C1 segment of cervical spinal cord (tissue), 14 donors: Measurements from ENCODE around the gene OTUD5.

ENCODE experiments used
- DNase-seq, 14 donors: peaks; one replicate each; lab custom pipeline; 2025; lab: John Stamatoyannopoulos, UW

Gene OTUD5

DNA sequence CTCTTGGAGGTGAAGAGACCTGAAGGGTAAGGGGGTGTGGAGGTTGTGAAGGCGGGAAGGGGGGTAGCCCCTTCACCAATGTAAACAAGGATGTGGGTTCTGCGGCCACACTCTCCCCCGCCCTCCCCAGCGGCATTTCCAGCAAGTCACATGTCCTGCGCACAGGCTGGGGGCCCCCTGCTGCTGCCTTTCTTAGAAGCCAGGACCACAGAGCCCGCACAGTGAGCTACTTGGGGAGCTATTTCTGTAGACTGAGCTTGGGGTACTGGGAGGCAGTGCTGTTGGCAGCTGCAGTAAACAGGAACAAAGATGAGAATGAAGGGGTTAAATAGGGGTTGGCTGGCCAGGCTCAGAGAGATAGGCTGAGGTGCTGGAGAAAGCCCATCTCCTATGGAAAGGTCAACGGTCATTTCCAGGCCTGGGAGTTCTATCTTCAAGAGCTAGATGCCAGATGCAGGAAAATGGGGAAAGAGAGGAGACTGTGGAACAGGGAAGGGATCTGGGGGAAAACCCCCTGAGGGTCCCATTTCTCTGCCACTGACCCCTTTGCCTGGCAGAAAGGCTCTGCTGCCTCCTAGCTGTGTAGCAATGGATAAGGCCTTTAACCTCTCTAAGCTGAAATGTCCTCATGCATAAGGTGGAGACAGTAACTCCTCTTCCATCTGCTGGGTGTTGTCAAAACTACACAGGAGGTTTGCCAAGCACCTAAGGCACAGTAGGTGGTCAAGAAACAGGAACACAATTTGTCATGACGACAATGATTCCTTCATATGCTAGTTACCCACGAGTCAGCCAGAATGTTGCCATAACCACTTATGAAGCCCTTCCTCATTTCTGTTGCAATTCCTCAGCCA, 20.1 kb downstream of the OTUD5 start:
- peak in 7 of 14 donors; percentile 3 to 46 (median 11) for DNase-seq

DNA sequence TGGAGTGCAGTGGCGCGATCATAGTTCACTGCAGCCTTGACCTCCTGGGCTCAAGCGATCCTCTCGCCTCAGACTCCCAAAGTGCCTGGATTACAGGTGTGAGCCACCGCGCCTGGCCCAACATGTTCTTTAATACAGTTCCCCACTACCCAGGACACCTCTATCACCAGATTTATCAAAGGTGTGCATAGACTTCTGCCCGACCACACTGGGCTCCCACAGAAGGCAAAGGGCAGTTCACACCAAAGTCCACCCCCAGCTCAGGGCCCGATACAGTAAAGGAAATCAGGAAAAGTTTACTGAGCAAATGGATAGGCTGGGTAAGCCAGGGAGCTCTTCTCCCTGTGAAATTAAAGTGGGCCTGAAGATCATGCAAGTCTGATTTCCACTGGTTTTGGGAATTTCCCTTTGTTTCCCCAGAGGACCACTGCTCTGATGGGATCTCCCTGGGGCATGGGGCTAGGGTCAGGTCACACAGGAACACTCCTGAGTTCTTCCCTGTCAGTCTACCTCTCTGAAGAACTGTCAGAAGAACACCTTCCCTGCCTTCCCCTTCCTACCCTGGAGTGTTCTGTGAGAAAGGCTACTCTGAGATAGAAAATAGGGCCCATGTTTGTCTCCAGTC, 20.9 kb downstream of the OTUD5 start:
- DNase-seq, result no peak

DNA sequence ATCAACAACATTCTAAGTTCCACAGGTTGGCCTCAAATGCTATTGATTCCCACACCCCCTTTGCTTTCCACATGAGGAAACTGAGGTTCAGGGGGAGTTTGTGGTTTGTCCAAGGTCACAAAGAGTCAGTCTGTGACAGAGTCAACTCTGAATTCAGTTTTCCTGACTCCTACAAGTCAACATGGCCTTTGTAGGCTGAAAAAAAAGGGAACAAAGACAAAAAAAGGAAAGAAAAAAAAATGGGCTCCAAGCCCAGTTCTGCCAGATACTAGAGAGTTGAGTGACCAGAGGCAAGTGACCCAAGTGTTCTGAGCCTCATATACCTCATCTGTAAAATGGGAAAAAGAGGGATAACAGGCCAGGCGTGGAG, 22.1 kb downstream of the OTUD5 start:
- no peak for DNase-seq

DNA sequence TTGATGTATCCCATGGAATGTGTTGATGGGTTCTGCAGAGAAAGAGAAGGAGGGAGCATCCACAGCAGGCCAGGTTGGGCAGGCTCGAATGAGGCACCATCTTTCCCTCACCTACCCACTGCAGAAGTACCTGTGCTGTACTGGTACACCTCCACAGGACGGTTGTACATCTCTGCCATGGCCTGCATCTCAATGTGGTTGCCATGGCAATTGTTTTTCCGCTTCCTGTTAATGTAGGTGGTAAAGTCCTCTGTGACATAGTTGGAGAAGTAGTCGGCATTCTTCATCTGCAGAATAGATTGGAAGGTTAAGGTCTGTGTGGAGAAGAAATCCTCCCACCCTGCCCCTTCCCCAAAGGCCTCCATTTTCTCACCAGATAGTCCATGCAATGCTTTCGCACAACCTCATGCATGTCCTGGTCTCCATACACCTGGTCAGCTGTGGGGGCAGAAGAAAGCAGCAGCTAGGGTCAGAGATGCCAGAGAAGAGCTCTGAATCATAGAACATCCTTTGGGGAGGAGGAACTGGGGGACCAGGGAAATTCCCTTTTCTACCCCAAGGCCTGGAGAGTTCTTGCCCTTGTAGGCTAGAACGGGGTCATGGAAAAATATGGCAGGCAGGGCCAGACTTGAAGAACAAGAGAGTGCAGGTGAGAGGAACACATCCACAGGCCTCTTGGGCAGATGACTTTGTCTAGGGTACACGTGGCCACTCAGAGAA, 22.7 kb downstream of the OTUD5 start:
- DNase-seq, result no peak

DNA sequence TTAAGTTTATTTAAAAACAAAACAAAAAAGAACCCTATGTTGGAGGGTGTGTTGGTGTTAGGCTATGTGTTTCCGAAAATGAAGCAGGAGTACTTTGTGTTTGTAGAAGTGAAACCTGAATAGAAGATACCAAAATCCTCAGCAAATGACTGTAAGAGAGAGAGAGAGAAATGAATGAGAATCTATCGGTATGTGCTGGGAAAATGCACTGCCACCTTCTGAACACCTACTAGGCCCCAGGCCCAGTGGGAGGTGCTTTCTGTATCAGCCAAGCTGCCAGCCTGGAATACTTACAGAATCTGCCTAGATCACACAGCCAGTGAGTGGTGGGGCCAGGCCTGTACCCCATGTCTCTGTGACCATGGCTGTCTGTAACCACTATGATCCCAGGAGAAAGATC, 23.6 kb downstream of the OTUD5 start:
- DNase-seq, result no peak

DNA sequence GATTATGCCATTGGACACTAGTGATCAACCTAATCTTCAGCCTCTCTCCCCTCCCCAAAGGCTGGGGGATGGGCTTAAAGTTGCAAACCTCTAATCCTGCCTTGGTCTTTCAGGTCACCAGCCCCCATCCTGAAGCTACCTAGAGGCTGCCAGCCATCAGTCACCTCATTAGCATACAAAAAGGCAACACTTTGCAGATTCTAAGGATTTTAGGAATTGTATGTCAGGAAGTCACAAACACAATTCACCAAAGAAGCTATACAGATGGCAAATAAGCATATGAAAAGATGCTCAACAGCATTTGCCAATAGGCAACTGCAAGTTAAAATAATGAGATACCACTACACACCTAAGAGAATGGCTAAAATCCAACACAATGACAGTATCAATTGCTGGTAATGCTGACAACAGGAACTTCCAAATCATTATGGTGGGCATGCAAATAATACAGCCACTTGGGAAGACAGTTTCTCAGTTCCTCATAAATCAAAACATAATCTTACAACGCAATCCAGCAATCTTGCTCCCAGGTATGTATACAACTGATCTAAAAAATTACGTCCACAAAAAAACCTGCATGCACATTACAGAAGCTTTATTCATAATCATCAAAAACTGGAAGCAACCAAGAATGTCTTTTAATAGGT, 29.5 kb downstream of the OTUD5 start:
- no peak for DNase-seq

DNA sequence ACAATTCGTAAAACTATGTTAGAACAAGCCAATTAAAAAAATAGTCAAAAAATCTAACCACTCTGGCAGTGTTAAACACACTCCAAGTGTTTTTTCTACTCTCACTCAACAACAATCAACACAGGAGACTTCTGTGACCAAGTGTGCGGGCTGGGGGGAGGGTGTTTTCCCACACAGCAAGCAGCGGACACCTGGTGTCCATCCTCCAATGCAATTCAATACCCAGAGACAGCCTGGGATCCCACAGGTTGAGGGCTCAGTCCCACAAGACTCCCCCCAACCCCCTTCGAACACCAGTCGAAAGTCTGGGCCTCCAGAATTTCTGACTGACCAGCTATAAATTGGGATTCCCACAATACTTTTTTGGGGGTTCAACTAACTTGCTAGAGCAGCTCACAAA, 30.3 kb downstream of the OTUD5 start:
- no peak for DNase-seq

DNA sequence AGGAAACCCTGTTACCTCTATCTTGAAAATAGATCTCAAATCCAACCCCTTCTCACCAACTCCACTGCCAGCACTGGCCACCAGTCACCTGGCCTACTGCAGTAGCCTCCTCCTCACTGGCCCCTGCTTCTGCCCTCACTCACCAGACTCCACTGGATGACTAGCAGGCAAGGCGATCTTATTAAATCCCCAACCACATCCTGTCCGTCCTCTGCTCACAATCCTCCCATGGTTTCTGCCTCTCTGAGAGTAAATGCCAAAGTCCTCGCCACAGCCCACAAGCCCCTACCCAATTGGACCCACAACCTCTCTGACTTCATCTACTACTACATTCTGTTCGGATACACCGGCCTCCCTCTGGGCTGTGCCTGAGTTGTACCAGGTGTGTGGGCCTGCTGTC, 33.1 kb downstream of the OTUD5 start:
- no peak for DNase-seq

DNA sequence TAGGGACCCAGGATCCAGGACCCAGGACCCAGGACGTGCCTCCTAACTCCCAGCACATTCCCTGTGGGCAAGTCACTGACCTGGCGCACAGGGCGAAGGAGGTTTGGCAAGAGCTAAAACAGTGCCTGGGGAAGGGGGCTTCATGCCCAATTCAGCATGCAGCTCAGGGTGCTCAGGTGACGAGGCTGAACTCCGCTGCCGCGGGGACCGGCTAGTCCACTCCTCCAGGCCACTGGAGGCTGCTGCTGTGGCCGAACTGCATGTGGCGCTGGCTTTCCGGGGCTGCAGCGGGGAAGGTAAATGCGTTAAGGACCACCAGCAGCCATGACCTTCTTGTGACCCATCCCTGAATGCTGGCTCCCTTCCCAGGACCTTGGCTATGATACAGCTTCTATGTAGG, 33.6 kb downstream of the OTUD5 start:
- DNase-seq, result no peak

DNA sequence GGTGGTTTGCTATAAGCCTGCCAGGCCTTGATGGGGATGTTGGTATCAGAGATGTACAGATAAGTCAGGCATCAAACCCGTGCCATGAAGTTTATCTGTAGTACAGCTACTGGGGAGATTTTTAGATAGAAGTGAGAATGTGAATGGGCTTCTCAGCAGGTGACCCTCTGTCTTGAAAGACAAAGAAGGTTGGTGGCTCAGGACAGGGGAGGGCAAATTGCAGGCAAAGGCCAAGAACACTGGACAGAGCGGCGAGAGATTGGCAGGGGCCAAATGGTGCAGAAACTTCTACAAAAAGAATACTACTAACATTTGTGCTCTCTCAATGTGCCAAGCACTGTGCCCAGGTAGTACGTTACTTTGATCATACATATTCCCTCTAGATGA, 36.7 kb downstream of the OTUD5 start:
- no peak for DNase-seq

DNA sequence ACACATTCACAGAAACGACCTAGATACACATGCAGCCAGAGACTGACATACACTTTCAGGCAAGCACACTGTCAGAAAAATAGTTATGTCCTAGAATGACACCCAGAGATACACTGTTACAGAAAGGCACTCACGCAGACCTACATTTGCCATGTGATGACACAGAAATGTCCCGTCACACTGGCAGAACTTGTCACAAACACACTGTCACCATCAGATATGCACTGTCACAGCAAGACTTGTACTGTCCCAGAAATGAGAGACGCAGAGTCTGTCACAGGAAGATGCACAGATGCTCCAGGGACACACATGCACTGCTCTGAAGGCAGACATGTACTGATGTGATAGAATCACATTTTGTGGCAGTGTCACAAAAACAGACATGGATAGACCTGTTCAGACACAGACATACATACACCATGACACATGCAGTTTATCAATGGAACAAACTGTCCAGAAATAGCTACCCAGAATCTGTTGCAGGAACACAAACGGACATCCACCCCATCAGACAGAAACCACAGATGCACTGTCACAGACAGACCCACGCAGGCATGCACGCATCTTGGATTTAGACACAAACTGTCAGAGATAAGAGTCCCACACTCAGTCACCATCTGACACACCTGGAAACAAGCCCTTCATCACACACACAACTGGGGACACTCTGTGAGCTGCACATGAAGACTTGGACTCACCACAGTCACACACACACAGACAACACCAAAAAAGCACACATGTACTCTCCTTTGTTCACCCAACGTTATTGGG, 37.3 kb downstream of the OTUD5 start:
- DNase-seq, result peak in 1 of 14 donors; percentile 6

DNA sequence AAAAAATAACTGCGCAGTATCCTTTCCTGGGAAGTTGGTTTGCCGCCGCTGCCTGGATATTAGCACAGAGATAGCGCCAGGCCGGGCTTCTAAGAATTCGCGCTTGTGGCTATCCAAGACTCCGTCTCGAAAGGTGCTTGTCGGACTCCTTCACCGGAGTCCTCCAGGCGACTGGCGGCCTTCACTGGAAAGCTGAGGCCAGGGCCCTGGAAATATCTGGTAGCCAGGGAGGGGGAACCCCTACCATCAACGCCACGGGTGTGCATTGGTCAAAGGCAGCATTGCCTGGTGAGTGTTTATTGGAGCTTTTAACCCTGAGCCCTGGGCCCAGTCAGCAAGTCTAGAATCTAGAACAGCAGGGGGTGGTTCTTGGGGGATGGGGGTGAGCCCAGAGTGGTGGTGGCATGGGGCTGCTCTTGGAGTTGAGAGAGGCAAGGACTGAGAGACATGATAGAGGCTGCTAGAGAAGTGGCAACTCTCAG, 38.0 kb downstream of the OTUD5 start:
- DNase-seq, result peak in 1 of 14 donors; percentile 42

DNA sequence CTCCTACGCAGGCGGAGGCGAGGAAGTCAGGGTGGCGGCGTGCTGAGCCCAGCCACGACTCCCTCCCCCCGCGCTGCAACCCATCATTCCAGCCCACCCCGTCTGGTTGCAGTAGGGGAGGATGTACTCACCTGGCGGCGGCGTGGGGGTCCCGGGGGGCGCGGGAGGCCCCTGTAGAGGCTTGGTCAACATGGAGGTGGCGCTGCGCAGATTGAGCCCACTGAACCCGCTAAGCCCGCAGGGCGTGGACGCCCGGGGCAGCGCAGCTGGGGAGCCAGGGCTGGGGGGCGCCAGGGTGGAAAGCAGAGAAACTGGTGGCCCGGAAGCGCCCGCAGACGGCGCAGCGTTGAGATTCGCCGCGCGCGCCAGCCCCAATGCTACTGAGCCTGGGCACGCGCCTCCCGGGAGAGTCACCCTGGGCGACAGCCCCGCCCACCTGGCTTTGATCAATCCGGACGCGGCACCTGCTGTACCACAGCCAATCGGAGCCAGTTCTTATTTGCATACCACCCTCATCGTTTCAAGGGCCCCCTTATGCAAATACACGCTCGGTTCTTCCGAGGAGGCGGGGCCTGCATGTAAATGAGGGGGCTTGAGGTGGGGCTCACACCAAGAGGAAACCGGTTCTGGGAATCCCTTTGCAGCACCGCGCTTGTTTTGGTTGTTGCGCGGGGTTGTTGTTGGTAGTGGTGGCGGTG, 38.6 kb downstream of the OTUD5 start, which contains the start of gene PIM2:
Gene PIM2 (minus strand): TSS at position 382 of the 698 bp plus-strand sequence. CDS start 190 bp downstream, at position 192.
- peak in 12 of 14 donors; percentile 24 to 93 (median 56) for DNase-seq

DNA sequence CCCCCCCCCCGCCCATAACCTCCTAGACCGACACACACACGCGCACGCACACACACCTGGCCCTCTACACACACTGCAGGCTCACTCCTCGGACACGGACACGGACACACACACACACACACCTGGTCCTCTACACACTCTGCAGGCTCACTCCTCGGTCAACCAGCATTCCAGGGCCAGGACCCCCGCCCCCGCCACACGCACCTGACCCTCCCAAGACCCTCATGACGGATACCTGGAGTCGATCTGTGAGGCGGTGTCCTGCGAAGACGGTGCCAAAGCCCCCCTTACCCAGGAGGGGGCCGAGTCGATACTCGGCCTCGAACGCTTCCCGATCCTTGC, 39.1 kb downstream of the OTUD5 start:
- DNase-seq, result peak in 1 of 14 donors; percentile 1

DNA sequence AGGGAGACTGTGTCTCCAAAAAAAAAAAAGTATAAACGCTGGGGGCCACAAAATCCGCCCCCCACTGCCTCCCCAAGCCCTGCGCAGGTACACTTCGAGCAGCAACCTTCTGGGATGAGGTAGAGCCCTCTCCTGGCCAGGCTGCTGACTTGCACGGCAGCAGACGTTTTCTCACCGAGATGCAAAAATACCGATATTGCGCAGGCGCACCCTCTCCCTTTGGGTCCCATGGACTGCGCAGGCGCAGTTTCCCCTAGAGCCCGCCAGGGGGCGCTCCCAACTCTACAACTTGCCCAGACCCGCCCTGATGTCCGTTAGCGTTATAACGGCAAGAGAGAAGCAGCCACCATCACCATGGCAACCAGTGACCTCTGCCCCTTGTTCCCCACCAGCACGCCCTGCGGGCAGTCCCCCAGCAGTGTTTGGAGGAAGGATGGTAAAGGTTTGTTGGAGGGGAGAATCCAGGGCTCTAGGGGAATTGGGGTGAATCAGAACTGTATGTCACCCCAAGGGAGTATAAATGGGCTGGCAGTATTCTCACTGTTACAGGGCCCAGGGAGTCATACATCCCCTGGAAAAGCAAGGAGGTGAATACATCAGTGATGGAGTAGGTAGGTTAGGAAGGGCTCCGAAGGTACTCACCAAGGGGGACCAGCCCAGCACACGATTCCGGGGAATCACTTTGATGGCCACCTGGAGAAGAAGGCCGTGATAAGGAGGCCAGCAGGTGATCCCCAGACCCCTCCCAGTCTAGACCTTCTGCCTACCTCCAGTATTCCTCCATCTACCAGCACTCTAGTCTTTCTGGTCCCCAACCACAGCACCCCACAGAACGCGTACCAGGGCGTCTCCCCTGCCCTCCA, 40.0 kb downstream of the OTUD5 start:
- peak in 13 of 14 donors; percentile 19 to 90 (median 75) for DNase-seq

DNA sequence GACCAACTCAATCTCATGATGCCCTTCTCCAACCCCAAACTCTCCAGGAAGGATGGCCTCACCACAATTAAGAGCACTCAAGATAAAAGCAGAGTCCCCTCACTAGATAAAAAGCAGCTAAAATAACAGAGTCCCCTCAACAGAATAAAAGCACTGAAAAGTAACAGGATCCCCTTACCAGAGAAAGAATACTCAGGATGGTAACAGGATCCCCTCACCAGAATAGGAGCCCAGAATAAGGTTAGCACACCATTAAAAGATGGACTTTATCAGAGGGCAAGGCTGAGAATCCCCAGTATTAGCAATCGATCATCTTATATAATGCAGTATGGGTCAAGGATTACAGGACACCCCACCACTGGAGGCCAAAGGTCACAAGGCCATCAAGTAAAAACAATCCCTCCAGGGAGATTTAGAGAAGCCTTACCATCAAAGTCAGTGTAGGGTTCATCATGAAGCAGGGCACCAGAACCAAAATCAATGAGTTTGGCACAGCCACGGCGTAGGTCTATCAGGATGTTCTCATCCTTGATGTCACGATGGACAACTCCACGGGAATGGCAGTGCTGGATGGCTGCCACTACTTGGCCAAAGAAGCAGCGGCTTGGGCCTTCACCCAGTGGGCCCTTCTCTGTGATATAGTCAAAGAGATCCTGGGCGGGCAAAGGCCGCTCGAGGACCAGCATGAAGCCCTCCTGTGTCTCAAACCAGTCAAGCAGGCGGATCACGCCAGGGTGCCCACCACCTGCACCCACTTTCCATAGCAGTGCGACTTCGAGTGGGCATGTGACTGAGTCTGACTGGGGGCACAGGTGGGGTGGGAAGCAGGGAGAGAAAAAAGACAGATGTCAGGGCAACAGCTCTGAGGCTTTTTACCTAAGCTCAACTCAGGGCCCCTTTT, 42.6 kb downstream of the OTUD5 start:
- no peak for DNase-seq

DNA sequence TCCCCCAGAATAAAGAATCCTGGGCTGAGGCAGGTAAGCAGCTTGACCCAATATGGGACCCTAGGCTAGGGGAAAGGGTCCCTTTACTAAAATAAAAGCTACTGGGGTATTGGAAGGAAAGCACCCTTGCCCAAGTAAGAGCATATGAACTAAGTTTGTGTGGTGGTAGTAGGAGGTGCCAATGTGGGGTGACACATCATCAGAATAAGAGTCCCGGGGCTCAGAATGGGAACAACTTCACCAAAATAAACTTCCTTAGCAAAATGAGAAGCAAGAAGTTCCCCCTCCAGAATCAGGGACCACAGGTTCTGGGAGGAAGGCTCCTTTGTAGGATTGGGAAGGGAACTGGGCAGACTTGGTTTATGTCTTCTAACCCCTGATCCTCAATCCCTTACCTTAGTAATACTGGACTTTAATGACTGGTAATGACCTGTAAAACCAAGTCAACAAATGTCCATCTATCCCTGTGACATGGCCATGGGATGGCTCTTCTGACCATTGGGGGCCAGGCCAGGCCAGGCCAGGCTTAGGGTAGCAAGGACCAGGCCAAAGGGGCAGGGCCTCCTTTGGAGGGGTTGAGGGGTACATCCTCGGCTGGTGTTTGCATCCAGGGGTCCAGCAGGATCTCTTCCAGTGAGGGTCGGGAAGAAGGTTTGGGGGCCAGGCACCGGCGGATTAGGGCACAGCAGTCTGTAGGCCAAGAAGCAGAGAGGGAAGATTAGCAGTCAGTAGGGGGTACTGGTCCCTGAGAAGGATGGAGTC, 43.6 kb downstream of the OTUD5 start:
- no peak for DNase-seq
